Thyroid gland (tissue), 4 donors: ENCODE data around the gene ZNHIT1. TPM values are rescaled to one million over a fixed set of nuclear protein-coding genes. Genes with fewer than 3 reads are reported as not detected.
"Not testable (repeated sequence)": the region's sequence is repeated elsewhere in the genome, so short reads cannot be mapped to it uniquely, and the experiment has no call there.

Experiments used
- DNase-seq, 2 donors: peaks; one replicate each; pipeline ENCODE4 v3.0.0-alpha.2; 2019
- H3K27ac ChIP-seq, 3 donors: fragments of 200-600 bp; sonication (generic); 1 replicate in 2 of 3; 2 replicates in 1 of 3; pipeline ENCODE4 v1.5.1; 2016 to 2019; ENCODE audit warnings: mild to moderate bottlenecking in 1 of 3, moderate library complexity in 1 of 3
- H3K27me3 ChIP-seq: fragments of 200-600 bp; sonication (generic); one replicate; pipeline ENCODE4 v1.5.1; 2019
- H3K36me3 ChIP-seq, 2 donors: fragments of 200-600 bp; sonication (generic); one replicate each; pipeline ENCODE4 v1.5.1; 2016 to 2019
- H3K4me1 ChIP-seq, 2 donors: fragments of 200-600 bp; sonication (generic); one replicate each; pipeline ENCODE4 v1.5.1; 2017 to 2019
- H3K4me3 ChIP-seq, 3 donors: fragments of 200-600 bp; sonication (generic); replicated peaks in 1 of 3; 1 replicate in 2 of 3; 2 replicates in 1 of 3; pipeline ENCODE4 v1.5.1; 2016; ENCODE audit warnings: mild to moderate bottlenecking in 1 of 3
- H3K9me3 ChIP-seq: fragments of 200-600 bp; sonication (generic); one replicate; pipeline ENCODE4 v1.5.1; 2017
- POLR2A ChIP-seq, 2 donors: fragments of 450-650 bp; IDR thresholded peaks; one replicate each; pipeline ENCODE4 v1.6.1; 2017; ENCODE audit warnings: antibody characterized with exemption in 2 of 2, mild to moderate bottlenecking in 2 of 2, moderate library complexity in 1 of 2
- WGBS, 2 donors: methylation state at CpG; one replicate each; pipeline ENCODE4 v1.1.5; 2017; 5-methylcytosine and 5-hydroxymethylcytosine counted together
- intact Hi-C: fragments of 100-400 bp; cut with DNase I; formaldehyde crosslinking; loops from one replicate; pipeline ENCODE4 v1.15.1; 2023
- total RNA-seq, 4 donors: library from RNA; depleted of rRNA; stranded (reverse); fragments of >200 nt; gene quantifications; one replicate each; pipeline ENCODE4 v1.2.3, GENCODE V29; 2016
- TF ChIP-seq, protein P1 (sequence below), 6 experiments: fragments of 200-600 bp in 3 of 6; fragments of 450-650 bp in 3 of 6; sonication (generic) in 3 of 6; IDR thresholded peaks; one replicate each; pipeline ENCODE4 v1.5.1; 2016 to 2019; ENCODE audit warnings: antibody characterized with exemption in 6 of 6, mild to moderate bottlenecking in 2 of 6, inconsistent platforms in 1 of 6, moderate library complexity in 1 of 6

ZNHIT1 gene
- total RNA-seq, 4 donors from 2014 or later: 71.5 to 141 (median 107) TPM

- no peaks in the 10 kb centered on the region for H3K27me3 ChIP-seq
- no peak overlapping the region for H3K4me3 ChIP-seq
- H3K27ac ChIP-seq: no peak overlapping the region
- no peaks in the 10 kb centered on the region for H3K36me3 ChIP-seq
- no peaks in the 10 kb centered on the region for H3K4me1 ChIP-seq
- DNase-seq: no peak
- H3K9me3 ChIP-seq: no peaks in the 10 kb centered on the region
- TF ChIP-seq, protein P1, sequence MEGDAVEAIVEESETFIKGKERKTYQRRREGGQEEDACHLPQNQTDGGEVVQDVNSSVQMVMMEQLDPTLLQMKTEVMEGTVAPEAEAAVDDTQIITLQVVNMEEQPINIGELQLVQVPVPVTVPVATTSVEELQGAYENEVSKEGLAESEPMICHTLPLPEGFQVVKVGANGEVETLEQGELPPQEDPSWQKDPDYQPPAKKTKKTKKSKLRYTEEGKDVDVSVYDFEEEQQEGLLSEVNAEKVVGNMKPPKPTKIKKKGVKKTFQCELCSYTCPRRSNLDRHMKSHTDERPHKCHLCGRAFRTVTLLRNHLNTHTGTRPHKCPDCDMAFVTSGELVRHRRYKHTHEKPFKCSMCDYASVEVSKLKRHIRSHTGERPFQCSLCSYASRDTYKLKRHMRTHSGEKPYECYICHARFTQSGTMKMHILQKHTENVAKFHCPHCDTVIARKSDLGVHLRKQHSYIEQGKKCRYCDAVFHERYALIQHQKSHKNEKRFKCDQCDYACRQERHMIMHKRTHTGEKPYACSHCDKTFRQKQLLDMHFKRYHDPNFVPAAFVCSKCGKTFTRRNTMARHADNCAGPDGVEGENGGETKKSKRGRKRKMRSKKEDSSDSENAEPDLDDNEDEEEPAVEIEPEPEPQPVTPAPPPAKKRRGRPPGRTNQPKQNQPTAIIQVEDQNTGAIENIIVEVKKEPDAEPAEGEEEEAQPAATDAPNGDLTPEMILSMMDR (IDR thresholded peaks at IDR 0.05): no peak
- WGBS, 2 donors: 83 to 85% methylated on average over 4 of the region's 4 CpGs
- intact Hi-C loops: no loop called here
Measured at GRCh38 chr7:101186844-101187428, 31.0 kb upstream of the ZNHIT1 start.

DNA sequence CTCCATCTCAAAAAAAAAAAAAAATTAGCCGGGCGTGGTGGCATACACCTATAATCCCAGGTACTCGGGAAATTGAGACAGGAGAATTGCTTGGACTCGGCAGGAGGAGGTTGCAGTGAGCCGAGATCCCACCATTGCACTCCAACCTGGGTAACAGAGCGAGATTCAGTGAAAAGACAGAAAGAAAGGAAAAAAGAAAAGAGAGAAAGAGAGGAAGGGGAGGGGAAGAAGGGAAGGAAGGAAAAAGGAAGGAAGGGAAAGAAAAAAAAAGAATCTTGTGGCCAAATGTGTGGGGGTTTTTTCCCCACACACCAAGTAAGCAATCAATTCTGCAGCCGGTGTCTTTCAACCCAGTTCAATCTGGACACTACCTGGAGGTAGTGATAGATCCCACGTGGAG, 28.9 kb upstream of the ZNHIT1 start:
- H3K4me3 ChIP-seq: no peak overlapping the region
- no peaks in the 10 kb centered on the region for H3K36me3 ChIP-seq
- TF ChIP-seq POLR2A (IDR thresholded peaks at IDR 0.05): no peak
- TF ChIP-seq, protein P1 (IDR thresholded peaks at IDR 0.05): no peak
- no peaks in the 10 kb centered on the region for H3K27me3 ChIP-seq
- no peaks in the 10 kb centered on the region for H3K9me3 ChIP-seq
- no peak overlapping the region for H3K27ac ChIP-seq
- H3K4me1 ChIP-seq: no peaks in the 10 kb centered on the region
- 86 to 87% methylated on average over 8 of the region's 8 CpGs for WGBS, 2 donors
- no peak for DNase-seq
- intact Hi-C loops: no loop called here

- TF ChIP-seq POLR2A (IDR thresholded peaks at IDR 0.05): no peak
- TF ChIP-seq, protein P1 (IDR thresholded peaks at IDR 0.05): no peak
- Histone ChIP-seq H3K27me3 (no peaks in the 10 kb centered on the region), H3K36me3 (no peaks in the 10 kb centered on the region), H3K27ac (no peak overlapping the region), H3K9me3 (no peaks in the 10 kb centered on the region), H3K4me1 (no peaks in the 10 kb centered on the region), H3K4me3 (no peak overlapping the region)
- DNase-seq: no peak
- intact Hi-C loops: no loop called here
- WGBS, 2 donors: 85 to 86% methylated on average over 17 of the region's 17 CpGs
Measured at GRCh38 chr7:101195884-101196283, 22.1 kb upstream of the ZNHIT1 start.

GRCh38 chr7:101197991-101198390, 20.0 kb upstream of the ZNHIT1 start:
- Histone ChIP-seq H3K9me3 (no peaks in the 10 kb centered on the region), H3K36me3 (no peaks in the 10 kb centered on the region), H3K4me3 (no peak overlapping the region), H3K27ac (no peak overlapping the region), H3K27me3 (peaks cover 8% of the 10 kb centered on the region), H3K4me1 (peaks cover 0 to 8% of the 10 kb centered on the region in 2 donors)
- TF ChIP-seq, protein P1 (IDR thresholded peaks at IDR 0.05): no peak
- no peak for TF ChIP-seq POLR2A (IDR thresholded peaks at IDR 0.05)
- DNase-seq: no peak
- WGBS, 2 donors: 69 to 72% methylated on average over 11 to 20 of the region's 21 CpGs
- intact Hi-C loops: no loop called here

DNA sequence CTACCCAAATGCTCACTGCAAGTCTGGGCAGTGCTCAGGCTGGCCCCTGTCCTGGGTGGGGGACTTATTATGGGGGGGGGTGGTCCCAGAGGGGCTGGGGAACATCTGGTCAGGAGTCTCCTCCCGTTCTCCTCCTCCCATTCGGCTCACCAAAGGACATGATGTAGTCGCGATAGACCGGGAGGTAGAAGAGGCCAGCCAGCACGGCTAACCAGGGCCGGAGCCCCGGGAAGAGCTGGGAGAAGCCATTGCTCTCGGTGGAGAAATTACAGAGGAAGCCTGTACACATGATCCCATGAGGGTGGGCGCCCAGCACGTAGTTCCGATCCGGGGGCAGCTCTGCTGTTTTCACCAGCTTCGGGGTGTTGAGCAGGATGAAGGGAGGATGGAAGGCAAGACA, 19.5 kb upstream of the ZNHIT1 start:
- no peak for DNase-seq
- intact Hi-C loops: no loop called here
- Histone ChIP-seq H3K27me3 (peaks cover 8% of the 10 kb centered on the region), H3K36me3 (no peaks in the 10 kb centered on the region), H3K4me1 (peaks cover 0 to 8% of the 10 kb centered on the region in 2 donors), H3K4me3 (no peak overlapping the region), H3K27ac (no peak overlapping the region), H3K9me3 (no peaks in the 10 kb centered on the region)
- no peak for TF ChIP-seq POLR2A (IDR thresholded peaks at IDR 0.05)
- TF ChIP-seq, protein P1 (IDR thresholded peaks at IDR 0.05): no peak
- 51 to 71% methylated on average over 13 to 14 of the region's 14 CpGs for WGBS, 2 donors

- H3K4me3 ChIP-seq, H3K36me3 ChIP-seq, intact Hi-C loops, H3K4me1 ChIP-seq, H3K27ac ChIP-seq, DNase-seq, H3K9me3 ChIP-seq, H3K27me3 ChIP-seq: not testable (repeated sequence)
- 93 to 95% methylated on average over 9 to 10 of the region's 10 CpGs for WGBS, 2 donors
Measured at GRCh38 chr7:101199522-101199921, 18.4 kb upstream of the ZNHIT1 start.
